AG08395 (cell line): ENCODE results near the gene BST1.

Experiments used
- DNase-seq: peaks from one replicate; pipeline ENCODE4 v3.0.0; 2012; ENCODE audit warnings: mixed read lengths, low spot score

BST1 gene, protein sequence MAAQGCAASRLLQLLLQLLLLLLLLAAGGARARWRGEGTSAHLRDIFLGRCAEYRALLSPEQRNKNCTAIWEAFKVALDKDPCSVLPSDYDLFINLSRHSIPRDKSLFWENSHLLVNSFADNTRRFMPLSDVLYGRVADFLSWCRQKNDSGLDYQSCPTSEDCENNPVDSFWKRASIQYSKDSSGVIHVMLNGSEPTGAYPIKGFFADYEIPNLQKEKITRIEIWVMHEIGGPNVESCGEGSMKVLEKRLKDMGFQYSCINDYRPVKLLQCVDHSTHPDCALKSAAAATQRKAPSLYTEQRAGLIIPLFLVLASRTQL

DNA sequence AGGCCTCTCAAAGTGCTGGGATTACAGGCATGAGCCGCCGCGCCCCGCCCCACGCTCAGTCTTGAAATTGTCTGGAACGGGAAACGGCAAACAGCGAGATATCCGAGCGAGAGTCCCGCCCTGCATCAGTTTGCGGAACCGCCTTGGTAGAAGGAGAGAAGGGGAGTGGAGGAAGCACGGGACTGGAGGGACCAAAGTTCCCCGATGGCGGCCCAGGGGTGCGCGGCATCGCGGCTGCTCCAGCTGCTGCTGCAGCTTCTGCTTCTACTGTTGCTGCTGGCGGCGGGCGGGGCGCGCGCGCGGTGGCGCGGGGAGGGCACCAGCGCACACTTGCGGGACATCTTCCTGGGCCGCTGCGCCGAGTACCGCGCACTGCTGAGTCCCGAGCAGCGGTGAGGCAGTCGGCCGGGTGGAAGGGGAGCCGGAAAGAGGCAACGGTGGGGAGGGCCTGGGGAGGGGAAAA, at the start of gene BST1:
Gene BST1, plus strand, starts transcription at position 125 of the 463 bp plus-strand sequence. Its CDS starts 80 bp downstream, at position 205.
- peak; percentile 59 for DNase-seq

DNA sequence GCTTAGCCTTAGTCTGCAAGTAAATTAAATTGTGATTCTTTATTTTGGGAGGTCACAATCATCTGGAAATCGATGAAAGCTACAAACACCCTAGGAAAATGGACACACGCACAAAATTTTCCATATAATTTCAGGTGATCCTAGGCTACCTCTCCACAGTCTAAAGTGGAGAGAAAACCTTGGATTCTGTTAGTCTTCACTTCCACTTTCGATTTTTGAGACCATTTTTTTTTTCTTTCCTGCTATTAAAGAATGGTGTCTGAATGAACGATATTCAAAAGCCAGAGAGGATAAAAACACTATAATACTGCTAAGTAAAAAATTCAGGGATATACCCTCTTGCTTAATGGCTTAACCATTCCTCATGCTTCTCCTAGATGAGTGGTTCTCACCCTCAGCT, 49.4 kb upstream of the BST1 start:
- DNase-seq: no peak

DNA sequence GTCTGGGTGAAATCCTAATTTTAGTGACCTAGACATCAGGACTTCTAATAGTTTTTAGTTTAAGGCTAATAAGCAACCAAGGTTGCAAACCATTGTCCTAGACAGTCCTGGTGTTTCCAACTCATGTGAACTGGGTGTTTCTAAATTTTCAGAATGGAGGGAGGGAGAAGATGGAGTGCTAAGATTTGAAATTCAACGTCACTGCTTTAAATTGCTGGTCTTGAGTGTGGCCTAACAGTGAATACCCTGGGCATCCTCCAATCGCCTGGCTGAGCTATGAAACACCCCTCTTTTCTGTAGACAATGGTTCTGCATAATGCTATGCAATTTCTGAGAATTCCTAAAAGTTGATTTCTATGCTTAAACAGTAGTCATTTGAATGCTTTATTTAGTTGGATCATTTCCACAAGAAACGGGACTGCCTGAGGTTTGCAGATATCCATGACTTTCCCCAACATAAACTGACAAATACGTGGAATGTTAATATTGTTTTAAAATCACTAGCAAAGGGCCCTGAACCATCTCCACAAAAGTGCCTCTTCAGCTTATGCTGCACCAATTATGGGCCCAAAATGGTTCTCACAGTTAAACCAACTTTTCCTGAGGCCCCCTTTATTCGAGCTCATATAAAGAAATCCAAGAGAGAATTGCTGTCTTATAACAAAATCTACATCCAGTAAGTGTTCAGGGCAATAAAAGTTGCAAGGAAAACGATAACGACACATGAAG, 48.8 kb upstream of the BST1 start:
- peak; percentile 35 for DNase-seq

DNA sequence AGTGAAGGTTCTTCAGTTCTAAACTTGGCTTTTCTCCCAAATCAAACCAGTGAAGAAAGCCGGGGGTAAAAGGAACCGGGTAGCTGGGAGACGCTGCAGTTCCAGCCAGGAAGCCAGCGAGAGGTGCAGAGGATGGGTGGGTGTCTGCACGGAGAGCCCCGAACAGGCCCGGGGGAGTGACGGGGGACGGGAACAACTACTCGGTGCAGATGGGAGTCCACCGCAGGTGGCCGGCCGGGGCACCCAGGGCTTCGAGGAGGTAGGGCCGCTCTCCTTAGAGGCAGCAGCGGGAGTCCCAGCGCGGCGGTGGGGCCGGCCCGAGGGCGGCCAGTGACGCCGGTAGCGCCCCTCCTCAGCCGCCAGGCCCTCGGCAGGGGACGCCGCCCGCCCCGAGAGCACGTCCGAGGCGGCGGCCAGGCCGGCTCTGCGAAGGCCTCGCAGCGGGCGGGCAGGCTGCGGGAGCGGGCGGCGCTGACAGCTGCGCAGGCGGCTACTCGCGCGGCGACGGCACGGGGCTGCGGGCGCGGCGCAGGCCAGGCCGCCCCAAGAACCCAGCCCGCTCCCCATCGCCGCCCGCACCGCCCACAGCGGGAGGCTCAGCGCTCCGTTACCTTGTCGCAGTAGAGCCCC, 48.2 kb upstream of the BST1 start:
- DNase-seq: peak; percentile 37

DNA sequence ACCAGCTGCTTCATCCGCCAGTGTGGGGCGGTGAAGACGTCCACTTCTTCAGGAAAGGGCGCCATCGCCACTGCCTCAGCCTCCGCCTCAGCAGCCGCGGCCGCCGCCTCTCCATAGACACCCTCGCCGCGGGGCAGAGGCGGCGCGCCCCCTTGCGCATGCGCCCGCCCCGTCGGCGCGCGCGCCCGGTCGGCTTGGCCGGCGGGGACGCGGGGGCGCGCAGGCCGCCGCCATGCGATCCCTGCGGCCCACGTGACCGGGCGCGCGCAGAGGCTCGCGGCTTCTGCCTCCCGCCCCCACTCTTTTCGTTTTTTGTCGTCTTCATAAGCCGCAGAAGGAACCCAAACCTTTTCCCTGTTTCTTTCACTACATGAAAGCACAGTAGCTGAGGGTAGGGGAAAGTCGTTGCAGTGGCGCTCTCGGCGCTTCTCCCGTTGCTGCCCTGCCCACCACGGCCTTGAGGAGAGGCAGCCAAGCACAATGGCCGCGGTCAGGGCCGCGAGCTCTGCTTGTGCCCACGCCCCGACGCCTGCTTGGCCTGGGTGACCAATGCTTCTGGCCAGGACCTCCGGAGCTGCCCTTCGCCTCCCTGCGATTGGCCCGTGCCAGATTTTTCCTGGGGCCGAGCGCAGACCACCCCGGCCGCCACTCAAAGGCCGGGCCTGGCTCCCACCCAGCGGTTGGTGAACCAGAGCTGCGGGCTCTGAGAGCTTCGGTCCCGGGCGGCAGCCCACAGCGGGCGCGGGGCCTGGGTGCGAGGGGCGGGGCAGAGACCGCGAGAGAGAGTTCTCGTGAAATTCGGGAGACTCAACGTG, 47.4 kb upstream of the BST1 start, which contains the start of gene FBXL5:
Gene FBXL5, minus strand, starts transcription at position 135 of the 815 bp plus-strand sequence. Its CDS starts 70 bp downstream, at position 65.
- peak; percentile 97 for DNase-seq

DNA sequence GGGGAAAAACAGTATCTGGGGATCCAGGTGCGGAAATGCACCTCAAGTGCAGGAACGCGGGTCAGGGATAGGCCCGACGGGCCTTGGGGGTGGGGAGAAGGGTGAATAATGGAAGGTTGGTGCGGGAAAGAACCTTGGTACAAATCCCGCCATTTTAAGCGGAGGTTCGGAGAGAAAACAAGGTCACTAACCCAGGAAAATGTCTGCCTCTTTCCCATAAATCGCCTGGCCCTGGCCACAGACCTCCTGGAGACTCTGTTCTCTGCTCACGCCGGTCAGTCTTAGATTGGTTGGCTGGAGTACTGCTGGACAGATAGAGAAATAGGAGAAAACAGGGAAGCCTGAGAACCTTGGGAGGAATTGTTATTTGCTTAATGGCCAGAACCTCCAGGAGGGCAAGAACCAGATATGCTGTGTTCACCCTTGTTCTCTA, 46.8 kb upstream of the BST1 start:
- DNase-seq: no peak

DNA sequence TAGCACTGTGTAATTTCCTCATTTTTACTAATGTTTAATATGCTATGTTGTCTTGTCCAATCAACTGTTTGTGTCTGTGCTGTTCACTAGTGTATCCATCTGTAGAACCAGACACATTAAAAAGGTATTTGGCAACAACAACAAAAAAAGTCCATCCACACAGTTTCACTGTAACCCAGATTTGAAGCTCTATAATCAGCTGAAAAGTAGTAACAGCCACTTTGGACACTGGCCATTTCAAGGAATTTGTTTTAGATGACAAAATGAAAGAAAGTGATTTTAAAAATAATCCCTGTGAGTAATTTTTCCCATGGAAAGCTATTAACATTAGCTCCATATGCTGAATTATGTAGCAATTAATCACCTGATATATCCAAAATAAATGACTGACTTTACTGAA, 45.5 kb upstream of the BST1 start:
- no peak for DNase-seq

DNA sequence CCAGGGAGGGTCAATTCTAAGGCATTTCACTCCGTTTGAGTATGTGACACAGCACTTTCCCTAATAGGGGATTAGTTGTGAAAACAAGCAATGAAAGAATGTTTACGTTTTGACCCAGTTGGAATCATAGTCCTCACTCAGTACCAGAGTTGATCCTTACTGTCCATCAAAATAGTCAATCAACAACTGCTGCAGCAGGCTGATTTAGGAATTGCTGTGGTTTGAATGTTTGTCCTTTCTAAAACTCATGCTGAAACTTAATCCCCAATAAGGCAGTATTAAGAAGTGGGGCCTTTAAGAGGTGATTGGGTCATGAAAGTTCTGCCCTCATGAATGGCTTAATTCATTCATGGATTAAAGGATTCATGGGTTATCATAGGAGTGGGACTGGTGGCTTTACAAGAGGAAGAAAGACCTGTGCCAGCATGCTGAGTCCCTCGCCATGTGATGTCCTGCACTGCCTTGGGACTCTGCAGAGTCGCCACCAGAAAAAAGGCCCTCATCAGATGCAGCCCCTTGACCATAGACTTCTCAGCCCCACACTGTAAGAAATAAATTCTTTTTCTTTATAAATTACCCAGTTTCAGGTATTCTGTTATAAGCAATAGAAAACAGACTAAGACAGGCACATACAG, 44.6 kb upstream of the BST1 start:
- DNase-seq: no peak

DNA sequence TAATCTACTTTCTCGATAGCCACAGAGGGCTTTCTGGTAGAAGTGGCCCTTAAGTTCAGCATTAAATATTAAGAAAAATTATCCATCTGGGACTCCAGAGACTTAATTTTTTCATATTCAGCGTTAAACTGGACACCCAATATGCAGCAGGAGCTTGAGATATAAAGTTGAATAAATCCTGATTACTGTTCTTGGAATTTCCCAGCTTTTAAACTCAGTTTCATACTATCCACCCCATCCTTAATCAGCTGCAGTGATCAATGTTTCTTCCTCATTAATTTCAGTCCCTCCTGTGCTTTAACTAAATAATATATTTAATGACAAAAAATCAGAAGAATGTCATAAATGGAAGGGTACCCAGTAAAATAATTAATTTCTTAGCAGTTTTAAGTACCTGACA, 44.1 kb upstream of the BST1 start:
- DNase-seq: no peak

DNA sequence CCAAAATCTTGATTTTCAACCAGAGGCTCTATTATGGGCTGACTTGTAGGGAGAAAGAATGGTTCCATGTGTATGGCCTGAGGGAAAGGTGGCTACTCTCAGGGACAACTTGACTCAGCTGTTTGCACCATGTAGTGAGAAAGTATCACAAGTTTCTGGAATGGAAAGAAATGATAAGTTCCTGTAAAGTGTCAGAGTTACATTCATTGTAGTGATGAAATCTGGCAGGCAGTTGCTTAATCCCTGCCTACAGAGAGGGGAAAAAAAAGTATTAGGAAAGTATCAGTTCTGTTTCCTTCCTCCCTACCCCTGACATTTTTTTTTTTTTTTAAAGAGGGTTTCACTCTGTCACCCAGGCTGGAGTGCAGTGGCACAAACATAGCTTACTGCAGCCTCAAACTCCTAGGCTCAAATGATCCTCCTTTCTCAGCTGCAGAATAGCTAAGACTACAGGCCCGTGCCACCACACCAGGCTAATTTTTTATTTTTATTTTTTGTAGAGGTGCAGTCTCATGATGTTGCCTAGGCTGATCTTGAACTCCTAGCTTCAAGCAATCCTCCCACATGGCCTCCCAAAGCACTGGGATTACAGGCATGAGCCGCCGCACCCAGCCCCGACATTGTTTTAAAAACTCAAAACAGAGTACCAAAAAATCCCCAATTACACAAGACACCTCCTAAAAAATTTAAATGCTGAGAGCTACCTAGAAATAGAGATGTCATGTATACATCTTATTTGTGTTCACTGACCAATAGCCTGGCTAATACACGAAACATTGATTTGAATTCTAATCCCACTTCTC, 42.9 kb upstream of the BST1 start:
- DNase-seq: peak; percentile 31

DNA sequence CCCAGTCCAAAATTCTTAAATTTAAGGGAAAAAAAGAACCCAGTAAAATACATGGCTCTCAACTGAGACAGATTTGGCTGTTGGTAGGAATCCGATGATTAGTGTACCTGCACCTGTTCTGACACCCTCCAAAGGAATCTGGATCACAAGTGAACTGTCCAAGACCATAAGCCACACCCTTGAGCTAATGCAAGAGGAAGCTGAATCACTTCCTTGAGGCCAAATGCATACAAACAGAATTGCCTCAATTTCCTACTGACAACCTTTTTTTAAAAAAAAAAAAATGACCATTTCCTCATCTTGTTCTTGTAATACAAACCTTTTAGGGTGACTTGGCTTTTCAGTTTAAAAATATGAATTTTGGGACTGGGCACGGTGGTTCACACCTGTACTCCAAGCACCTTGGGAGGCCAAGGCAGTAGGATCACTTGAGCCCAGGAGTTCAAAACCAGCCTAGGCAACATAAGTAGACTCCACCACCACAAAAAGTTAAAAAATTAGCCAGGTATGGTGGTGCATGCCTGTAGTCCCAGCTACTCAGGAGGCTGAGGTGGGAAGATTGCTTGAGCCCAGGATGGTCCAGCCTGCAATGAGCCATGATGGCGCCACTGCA, 37.0 kb upstream of the BST1 start:
- DNase-seq: no peak

DNA sequence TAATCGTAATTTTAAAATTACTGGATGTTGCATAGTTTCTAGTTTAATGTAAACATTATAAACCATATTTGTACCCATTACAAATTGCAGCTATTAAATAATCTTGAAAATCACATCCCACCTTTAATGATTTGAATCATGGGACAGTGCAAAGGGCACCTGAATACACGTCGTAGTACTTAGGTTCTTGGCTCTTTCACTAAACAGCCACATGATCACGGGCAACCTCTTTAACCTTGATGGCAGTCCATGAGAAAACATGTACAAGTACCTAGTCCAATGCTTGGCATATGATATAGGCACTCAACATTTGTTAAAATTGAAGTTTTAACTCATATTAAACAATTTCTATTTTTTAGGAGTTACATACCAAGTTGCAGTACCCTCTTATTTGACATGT, 35.9 kb upstream of the BST1 start:
- DNase-seq: no peak

DNA sequence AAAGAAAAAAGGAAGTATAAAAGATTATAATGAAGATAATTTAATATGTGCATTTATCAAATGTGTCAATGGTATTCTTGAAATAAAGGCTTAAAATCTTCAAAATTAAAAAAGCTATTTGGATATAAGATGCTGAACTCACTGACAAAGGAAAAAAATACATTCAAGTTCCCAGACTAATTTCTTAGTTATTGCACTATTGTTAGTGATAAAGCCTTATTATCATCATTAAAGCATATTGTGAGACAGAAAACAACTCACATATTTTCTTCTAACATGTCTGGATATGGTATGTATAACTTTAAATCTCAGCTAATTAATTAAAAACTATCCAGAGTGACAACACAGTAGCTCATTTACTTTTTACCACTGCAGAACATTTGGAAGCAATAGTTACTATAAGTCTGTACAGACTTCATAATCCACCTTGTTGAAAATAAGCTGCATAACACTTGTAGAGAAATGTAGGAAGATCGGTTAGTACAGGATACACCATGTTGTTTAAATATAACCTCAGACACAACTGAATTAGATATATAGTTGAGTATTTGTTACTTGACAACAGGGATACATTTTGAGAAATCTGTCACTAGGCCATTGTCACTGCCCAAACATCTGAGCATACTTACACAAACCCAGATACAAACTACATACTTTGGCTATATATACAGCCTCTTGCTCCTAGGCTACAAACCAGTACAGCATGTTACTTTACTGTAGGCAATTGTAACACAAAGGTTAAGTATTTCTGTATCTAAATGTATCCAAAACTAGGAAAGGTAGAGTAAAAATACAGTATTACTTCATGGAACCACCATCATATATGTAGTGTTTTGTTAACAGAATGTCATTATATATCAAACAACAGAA, 34.1 kb upstream of the BST1 start:
- DNase-seq: no peak

DNA sequence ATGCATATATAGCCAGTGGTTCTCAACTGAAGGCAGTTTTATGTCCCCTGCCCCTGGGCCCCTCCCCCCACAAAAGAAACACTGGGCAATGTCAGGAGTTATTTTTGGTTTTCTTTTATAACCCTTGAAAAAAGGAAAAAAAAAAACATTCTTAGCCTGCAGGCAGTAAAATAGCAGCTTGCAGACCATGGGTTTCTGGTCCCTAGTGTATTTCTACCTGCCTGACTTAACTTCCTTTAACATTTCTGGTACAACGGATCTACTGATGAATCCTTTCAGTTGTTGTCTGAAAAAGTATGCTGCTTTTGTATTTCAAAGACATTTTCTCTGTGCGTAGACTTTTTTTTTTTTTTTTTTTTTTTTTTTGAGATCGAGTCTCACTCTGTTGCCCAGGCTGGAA, 32.3 kb upstream of the BST1 start:
- no peak for DNase-seq

DNA sequence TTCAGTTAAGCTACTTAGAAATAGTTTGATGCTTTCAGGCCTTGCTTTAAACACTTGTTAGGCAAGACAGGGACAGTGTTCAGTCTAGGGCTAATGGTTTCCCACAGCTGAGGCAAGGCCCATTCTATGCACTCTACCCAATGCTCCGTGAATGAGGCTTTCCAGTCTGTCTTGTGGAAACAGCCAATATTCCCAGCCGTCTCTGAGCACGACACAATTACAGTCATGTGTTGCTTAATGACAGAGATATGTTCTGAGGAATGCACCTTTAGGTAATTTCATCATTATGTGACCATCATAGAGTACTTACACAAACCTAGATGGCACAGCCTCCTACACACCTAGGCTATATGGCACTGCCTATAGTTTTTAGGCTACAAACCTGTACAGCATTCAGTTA, 30.8 kb upstream of the BST1 start:
- no peak for DNase-seq

DNA sequence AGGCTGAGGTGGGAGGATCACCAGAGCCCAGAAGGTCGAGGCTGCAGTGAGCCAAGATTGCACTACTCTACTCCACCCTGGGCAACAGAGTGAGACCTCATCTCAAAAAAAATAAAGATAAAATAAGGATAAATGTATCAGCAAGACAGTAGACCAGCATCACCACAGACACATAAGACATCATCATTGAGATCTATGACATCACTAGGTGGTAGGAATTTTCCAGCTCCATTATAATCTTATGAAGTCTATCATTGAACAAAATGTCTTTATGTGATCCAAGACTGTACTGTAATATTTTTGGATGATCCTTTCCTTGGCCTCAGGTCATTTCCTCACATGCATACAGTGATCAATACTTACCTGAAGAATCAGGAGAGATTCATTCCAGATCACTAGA, 29.5 kb upstream of the BST1 start:
- no peak for DNase-seq

DNA sequence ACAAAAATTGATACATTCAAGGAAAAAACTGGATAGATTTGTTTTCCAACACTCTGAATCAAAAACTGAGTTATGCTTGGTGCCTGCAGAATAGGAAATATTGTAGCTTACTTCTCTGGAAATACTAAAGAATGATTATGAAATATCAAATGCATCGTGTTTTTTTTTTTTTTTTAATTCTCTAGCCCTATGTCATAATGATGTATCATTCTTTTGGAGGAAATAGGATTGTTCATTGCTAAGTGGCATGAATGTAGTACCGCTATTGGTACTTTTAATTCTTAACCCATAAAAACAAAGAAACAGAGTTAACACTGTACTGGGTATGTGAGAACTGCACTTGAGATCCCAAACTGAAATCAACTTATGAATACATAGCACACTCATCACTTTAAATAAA, 28.8 kb upstream of the BST1 start:
- no peak for DNase-seq

DNA sequence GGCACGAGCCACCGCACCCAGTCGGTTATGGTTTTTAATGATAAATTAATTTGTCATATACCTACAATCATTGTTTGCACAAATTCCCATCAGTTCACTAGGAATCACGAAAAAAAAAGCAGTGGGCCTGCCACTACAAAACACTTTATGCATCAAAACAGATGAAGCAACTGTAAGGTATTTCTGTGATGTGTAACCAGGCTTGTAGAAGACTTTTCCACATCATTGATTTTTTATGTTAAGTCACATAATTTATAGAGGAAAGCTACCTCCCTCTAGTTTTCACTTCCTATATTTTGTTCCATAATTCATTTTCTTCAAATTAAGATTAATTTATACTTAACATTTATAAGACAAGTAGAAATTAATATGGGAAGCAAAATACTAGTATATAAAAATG, 27.9 kb upstream of the BST1 start:
- DNase-seq: no peak

DNA sequence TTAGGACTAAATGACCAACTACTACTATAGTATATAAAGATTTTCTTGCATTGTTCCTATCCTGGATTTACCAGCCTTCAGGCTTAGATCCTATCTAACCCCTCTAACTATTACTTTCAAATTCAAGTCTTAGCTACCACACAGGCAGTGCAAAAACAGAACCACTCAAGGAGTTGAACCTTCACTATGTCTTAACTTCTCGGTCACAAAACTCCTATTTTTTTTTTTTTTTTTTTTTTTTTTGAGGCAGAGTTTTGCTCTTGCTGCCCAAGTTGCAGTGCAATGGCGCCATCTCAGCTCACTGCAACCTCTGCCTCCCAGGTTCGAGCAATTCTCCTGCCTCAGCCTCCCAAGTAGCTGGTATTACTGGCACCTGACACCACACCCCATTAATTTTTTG, 27.5 kb upstream of the BST1 start:
- no peak for DNase-seq
